Prostate gland (tissue), 2 donors: ENCODE data around the gene FAM241A.
"Not testable (repeated sequence)": the region's sequence is repeated elsewhere in the genome, so short reads cannot be mapped to it uniquely, and the experiment has no call there.

ENCODE experiments used
- CTCF ChIP-seq, 4 experiments: fragments of 200-600 bp in 2 of 4; fragments of 450-650 bp in 2 of 4; sonication (generic) in 2 of 4; IDR thresholded peaks; 1 replicate in 3 of 4; 2 replicates in 1 of 4; pipeline ENCODE4 v1.5.1; 2016 to 2019; ENCODE audit warnings: antibody characterized with exemption in 4 of 4, mild to moderate bottlenecking in 2 of 4, moderate library complexity in 2 of 4
- POLR2A ChIP-seq: fragments of 450-650 bp; IDR thresholded peaks from one replicate; pipeline ENCODE4 v1.6.1; 2016; ENCODE audit warnings: antibody characterized with exemption, mild to moderate bottlenecking
- POLR2AphosphoS5 ChIP-seq: sonication (generic); formaldehyde crosslinking; IDR thresholded peaks from one replicate; pipeline ENCODE4 v1.6.1; 2017; ENCODE audit warnings: antibody characterized with exemption

GRCh38 chr4:112163706-112164105 lies 18.5 kb downstream of the FAM241A start:
- TF ChIP-seq POLR2A; CTCF (IDR thresholded peaks at IDR 0.05); POLR2AphosphoS5: not testable (repeated sequence)
